Heart left ventricle (tissue), 13 donors: Measurements from ENCODE around the gene CKAP5.

ENCODE experiments used
- CTCF ChIP-seq, 12 donors: fragments of 200-600 bp; sonication (generic) in 4 of 12; IDR thresholded peaks; one replicate each; pipeline versions ENCODE4 v1.5.0 to v1.8.0; 2018 to 2022; ENCODE audit warnings: antibody characterized with exemption in 12 of 12, mild to moderate bottlenecking in 5 of 12
- POLR2A ChIP-seq, 2 donors: fragments of 450-650 bp; IDR thresholded peaks; one replicate each; pipeline ENCODE4 v1.6.1; 2017; ENCODE audit warnings: antibody characterized with exemption in 2 of 2, mild to moderate bottlenecking in 2 of 2, moderate library complexity in 2 of 2
- donor health status: ischemic (EF 13 %, LVEDD 7.1; RV severe dilation, severe dysfunction).
- donor health status: DM: no; HTN: yes; CAD: no.
- donor health status: DM: no; HTN: no; CAD: no.
- donor health status: ischemic (EF 25% LVEDD 6.9; RV normal size, moderate dysfunction).
- donor health status: ischemic (EF 25% LVEDD 5.7; RV mildly dilated, moderate dysfunction).
- donor health status: ischemic (EF 35%, LVEDD 5.7; RV mildly dilated, moderate dysfunction).
- donor health status: nonischemic (EF 11% LVEDD 7.7; RV severe dilation, severe dysfunction).
- donor health status: DM: yes; HTN: yes; CAD: no.
- donor health status: PGD.
- donor health status: ischemic (EF 29% LVEDD 5.4; RV normal size, mild dysfunction).
- donor health status: nonischemic (EF 23%, LVEDD 6.1; RV moderate dilation, normal function).

- TF ChIP-seq CTCF (IDR thresholded peaks at IDR 0.05) (no peak), POLR2A (IDR thresholded peaks at IDR 0.05) (no peak)
Measured at GRCh38 chr11:46711303-46711702, 134.8 kb downstream of the CKAP5 start.
